Astrocyte (in vitro differentiated cells and primary cell): ENCODE data around the gene DNAJC11.

ENCODE experiments used
- EZH2 ChIP-seq: IDR thresholded peaks from 2 replicates; pipeline ENCODE4 v1.6.1; 2012; ENCODE audit warnings: mild to moderate bottlenecking, low read length, inconsistent platforms; ENCODE audit not compliant: insufficient read depth
- TF ChIP-seq, protein P1 (sequence below): IDR thresholded peaks from 2 replicates; pipeline ENCODE4 v1.5.1; 2011; ENCODE audit warnings: low read depth, mild to moderate bottlenecking, inconsistent platforms, low read length, moderate library complexity; ENCODE audit not compliant: insufficient read depth

DNA sequence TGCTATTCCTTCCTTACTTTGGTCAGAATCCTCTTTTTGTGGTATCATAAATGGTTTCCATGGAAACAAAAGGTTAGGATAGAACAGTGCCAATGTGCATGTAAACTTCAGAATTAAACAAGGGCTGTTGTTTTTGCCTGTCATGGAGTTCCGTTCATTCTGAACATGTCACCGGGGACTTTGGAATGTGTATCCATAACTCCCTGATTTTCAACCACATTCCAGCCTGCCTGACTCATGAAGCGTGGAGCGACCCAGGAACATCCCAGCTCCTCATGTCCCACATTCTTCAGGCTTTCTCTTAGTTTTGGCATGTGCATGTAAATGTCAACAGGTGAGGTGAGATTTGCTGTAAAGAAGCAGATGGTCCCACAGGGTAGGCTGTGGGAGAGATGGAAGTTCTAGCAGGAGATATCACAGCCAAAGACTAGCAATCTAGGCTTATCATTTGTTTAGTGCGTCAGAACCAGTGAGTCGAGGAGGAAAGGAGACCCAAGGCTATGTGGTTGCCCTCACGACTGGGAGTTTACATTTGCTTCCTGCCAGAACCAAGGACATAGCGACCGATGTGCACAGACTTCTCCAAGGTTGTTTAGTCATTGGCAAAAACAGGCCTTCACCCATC is 23.0 kb upstream of the DNAJC11 start:
- TF ChIP-seq, protein P1, sequence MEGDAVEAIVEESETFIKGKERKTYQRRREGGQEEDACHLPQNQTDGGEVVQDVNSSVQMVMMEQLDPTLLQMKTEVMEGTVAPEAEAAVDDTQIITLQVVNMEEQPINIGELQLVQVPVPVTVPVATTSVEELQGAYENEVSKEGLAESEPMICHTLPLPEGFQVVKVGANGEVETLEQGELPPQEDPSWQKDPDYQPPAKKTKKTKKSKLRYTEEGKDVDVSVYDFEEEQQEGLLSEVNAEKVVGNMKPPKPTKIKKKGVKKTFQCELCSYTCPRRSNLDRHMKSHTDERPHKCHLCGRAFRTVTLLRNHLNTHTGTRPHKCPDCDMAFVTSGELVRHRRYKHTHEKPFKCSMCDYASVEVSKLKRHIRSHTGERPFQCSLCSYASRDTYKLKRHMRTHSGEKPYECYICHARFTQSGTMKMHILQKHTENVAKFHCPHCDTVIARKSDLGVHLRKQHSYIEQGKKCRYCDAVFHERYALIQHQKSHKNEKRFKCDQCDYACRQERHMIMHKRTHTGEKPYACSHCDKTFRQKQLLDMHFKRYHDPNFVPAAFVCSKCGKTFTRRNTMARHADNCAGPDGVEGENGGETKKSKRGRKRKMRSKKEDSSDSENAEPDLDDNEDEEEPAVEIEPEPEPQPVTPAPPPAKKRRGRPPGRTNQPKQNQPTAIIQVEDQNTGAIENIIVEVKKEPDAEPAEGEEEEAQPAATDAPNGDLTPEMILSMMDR = no peak
- TF ChIP-seq EZH2 = no peak
